GM03348 (cell line): ENCODE data around the gene RALY.
A peak's percentile ranks its signal among the peaks of the same experiment; 100 is the strongest.
"Not testable (repeated sequence)": the region's sequence is repeated elsewhere in the genome, so short reads cannot be mapped to it uniquely, and the experiment has no call there.

Source experiments
- DNase-seq: peaks from one replicate; pipeline ENCODE4 v3.0.0; 2012; ENCODE audit warnings: low spot score

The RALY gene

GRCh38 chr20:34110025-34110744, 116.5 kb downstream of the RALY start:
- DNase-seq = no peak

GRCh38 chr20:34110745-34111641, 117.3 kb downstream of the RALY start:
- DNase-seq = peak; percentile 58

GRCh38 chr20:34111702-34112599, 118.2 kb downstream of the RALY start, which contains the start of gene EIF2S2:
TSS of gene EIF2S2 (minus strand) at chr20:34112243. CDS start at chr20:34112110, 133 bp downstream.
- peak; percentile 98 for DNase-seq

- DNase-seq = peak; percentile 45
Measured at GRCh38 chr20:34112600-34113101, 118.9 kb downstream of the RALY start.

GRCh38 chr20:34114809-34115208, 121.1 kb downstream of the RALY start:
- DNase-seq = no peak

GRCh38 chr20:34115232-34115631, 121.5 kb downstream of the RALY start:
- no peak for DNase-seq

- no peak for DNase-seq
Measured at GRCh38 chr20:34120213-34120612, 126.5 kb downstream of the RALY start.

- DNase-seq = no peak
Measured at GRCh38 chr20:34122274-34122980, 128.7 kb downstream of the RALY start.

GRCh38 chr20:34123309-34123708, 129.6 kb downstream of the RALY start:
- no peak for DNase-seq

- DNase-seq = no peak
Measured at GRCh38 chr20:34124469-34125249, 130.9 kb downstream of the RALY start.

- no peak for DNase-seq
Measured at GRCh38 chr20:34127792-34128191, 134.1 kb downstream of the RALY start.

- DNase-seq = peak; percentile 76
Measured at GRCh38 chr20:34129518-34130162, 135.9 kb downstream of the RALY start.

- no peak for DNase-seq
Measured at GRCh38 chr20:34131491-34131890, 137.8 kb downstream of the RALY start.

GRCh38 chr20:34132491-34132890, 138.8 kb downstream of the RALY start:
- DNase-seq = not testable (repeated sequence)

GRCh38 chr20:34132943-34133342, 139.2 kb downstream of the RALY start:
- not testable (repeated sequence) for DNase-seq

GRCh38 chr20:34133365-34133860, 139.7 kb downstream of the RALY start:
- not testable (repeated sequence) for DNase-seq
